ENCODE data around the gene HS6ST2.
"Not testable (repeated sequence)": the region's sequence is repeated elsewhere in the genome, so short reads cannot be mapped to it uniquely, and the experiment has no call there.

The HS6ST2 gene

DNA sequence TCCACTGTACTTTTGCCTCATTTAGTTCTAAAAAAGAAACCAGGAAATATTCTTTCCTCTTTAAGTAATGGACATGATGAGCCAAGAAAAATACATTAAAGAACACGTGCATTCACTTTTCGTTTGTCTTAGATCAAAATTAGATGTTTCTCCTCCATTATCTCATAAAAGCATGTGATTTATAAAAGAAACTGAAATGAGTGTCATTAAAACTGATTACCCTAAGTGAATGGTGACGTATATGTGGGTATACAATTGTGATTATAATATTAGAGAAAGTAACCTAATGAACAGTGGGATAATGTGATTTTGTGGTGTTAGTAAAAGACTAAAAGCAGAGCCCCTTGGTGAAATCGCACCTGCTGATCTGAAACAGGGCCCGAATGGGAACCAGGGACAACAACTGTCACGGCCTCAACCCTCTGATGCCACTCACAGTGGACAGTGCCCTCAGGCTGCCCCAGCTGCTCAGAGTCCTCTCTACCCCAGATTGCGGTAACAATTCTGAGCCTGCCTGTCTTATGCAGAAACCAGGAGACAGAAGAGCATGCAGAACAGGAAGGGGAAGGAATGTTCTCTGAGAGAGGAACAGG lies 25.7 kb upstream of the HS6ST2 start:
- TF ChIP-seq, protein P1, sequence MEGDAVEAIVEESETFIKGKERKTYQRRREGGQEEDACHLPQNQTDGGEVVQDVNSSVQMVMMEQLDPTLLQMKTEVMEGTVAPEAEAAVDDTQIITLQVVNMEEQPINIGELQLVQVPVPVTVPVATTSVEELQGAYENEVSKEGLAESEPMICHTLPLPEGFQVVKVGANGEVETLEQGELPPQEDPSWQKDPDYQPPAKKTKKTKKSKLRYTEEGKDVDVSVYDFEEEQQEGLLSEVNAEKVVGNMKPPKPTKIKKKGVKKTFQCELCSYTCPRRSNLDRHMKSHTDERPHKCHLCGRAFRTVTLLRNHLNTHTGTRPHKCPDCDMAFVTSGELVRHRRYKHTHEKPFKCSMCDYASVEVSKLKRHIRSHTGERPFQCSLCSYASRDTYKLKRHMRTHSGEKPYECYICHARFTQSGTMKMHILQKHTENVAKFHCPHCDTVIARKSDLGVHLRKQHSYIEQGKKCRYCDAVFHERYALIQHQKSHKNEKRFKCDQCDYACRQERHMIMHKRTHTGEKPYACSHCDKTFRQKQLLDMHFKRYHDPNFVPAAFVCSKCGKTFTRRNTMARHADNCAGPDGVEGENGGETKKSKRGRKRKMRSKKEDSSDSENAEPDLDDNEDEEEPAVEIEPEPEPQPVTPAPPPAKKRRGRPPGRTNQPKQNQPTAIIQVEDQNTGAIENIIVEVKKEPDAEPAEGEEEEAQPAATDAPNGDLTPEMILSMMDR (IDR thresholded peaks at IDR 0.05; ENCODE audit: low read length, missing control alignments) = no peak
- no peak overlapping the region for H3K4me3 ChIP-seq (replicated peaks; ENCODE audit: low read depth, low read length)
- no peak for DNase-seq (ENCODE audit: low read depth)

DNA sequence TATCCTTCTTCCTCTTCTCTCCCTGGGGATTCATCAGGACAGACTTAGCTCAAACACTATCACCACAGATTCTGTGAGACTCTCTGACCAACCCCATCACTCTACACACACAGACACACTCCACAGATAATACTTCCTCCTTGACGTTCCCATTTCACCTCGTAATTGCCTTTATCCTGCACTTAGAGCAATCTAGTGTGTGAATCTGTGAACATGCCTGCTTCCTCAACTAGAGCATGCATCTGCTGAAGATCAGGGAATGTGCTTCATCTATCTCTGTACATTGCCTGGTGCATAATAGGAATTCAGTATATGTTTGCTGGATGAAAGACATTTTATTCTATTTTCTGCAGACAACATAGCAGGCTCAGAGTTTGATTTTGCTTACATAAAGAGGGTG lies 25.1 kb upstream of the HS6ST2 start:
- TF ChIP-seq, protein P1 (IDR thresholded peaks at IDR 0.05; ENCODE audit: low read length, missing control alignments) = no peak
- H3K4me3 ChIP-seq (replicated peaks; ENCODE audit: low read depth, low read length) = no peak overlapping the region
- no peak for DNase-seq (ENCODE audit: low read depth)

DNA sequence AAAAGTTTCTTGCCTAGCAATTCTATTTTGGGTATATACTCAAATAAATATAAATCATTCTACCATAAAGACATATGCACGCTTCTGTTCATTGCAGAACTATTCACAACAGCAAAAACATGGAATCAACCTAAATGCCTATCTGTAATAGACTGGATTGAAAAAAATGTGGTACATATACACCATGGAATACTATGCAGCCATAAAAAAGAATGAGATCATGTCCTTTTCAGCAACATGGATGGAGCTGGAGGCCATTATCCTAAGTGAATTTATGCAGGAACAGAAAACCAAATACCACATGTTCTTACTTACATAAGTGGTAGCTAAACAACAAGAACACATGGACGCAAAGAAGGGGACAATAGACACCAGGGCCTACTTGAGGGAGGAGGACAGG lies 21.6 kb upstream of the HS6ST2 start:
- H3K4me3 ChIP-seq (replicated peaks; ENCODE audit: low read depth, low read length); DNase-seq (ENCODE audit: low read depth): not testable (repeated sequence)

DNA sequence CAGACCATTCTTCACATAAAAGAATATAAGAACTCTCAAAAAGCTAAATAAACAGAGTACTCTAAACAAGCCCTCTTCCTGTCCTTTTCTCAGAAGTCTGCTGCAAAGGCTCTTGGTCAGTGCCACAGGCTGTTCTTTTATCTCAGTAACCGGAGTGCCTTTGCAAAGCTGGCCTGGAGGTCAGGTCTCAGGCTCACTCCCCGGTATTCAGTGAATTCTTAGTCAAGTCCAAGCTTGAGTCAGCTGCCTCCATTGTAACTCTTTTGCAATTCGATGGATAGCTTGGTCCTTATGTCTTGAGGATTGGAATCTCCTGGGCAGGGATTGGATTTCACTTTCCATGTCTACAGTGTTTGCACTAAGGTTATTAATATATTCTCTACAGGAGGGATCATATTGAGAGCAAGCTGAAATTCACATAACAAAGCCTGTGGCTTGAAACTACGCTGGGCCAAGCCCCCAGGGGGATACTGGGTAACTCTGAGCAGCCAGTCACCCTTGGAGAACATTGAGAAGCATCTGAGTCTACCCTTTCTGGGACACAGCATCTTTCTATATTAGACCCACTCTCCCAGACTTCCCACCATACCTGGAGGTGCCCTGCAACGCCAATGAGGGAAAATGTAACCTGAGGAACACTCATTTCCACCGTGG lies 10.0 kb upstream of the HS6ST2 start:
- TF ChIP-seq, protein P1 (IDR thresholded peaks at IDR 0.05; ENCODE audit: low read length, missing control alignments) = no peak
- no peak overlapping the region for H3K4me3 ChIP-seq (replicated peaks; ENCODE audit: low read depth, low read length)
- no peak for DNase-seq (ENCODE audit: low read depth)

DNA sequence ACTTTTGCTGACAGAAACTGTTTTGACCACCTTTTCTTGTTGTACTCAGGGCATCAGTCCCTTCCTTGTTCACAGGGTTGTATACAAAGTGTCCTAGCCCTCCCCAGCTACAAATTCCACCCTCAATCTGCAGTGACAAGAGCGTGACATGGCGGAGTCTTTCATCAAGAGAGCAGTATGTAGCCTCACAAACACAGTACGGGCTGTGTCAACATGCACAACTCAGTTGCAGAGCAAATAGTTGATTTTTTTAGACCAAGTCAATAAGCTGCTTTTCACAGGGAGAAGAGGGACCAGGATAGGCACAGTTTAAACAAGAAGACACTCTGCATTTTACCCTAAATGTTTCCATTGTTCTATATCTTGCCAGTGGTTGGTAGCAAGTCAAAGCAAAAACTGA lies 8.6 kb upstream of the HS6ST2 start:
- no peak for DNase-seq (ENCODE audit: low read depth)
- TF ChIP-seq, protein P1 (IDR thresholded peaks at IDR 0.05; ENCODE audit: low read length, missing control alignments) = no peak
- no peak overlapping the region for H3K4me3 ChIP-seq (replicated peaks; ENCODE audit: low read depth, low read length)

DNA sequence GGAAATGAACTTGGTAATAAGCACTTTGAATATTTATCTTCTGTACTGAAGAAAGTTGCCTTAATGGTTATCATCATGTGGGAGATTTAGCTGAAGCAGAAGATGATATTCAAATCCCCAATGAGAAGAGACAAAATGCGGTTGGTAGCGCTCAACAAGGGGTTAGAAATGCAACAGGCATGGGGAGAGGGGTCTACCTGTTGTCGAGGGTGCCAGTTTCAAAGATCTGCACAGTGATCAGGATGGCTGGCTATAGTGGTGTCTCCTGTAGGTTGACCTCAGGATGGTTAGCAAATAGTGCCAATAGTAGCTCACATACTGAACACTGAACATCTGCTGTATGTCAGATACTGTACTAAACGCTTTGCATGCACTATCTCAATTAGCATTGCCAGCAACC lies 7.0 kb upstream of the HS6ST2 start:
- H3K4me3 ChIP-seq (replicated peaks; ENCODE audit: low read depth, low read length) = no peak overlapping the region
- DNase-seq (ENCODE audit: low read depth) = no peak
- TF ChIP-seq, protein P1 (IDR thresholded peaks at IDR 0.05; ENCODE audit: low read length, missing control alignments) = no peak

DNA sequence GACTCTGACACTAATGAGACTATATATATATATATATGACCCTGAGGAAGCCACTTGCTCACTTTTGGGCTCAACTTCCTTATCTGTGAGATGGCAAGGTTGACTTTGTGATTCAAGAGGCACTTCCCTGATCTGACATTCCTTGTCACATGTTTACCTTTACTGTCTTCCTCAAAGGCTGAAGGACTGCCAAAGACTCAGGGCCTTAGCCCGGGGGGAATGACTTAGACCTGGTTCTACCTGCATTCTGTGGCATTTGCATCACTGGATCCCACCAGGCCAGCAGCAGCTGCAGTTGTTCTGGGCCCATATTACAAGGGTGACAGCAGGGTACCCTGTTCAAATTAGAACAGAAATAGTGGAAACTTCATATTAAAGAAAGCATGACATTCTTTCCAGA lies 3.1 kb upstream of the HS6ST2 start:
- no peak for DNase-seq (ENCODE audit: low read depth)
- TF ChIP-seq, protein P1 (IDR thresholded peaks at IDR 0.05; ENCODE audit: low read length, missing control alignments) = no peak
- H3K4me3 ChIP-seq (replicated peaks; ENCODE audit: low read depth, low read length) = no peak overlapping the region
